Panc1 (cell line): Measurements from ENCODE around the gene IRX5. TPM values are rescaled to one million over a fixed set of nuclear protein-coding genes. Genes with fewer than 3 reads are reported as not detected.

Experiments used
- ATAC-seq: fragments of 200-7000 bp; cut with Tn5 transposase; 2 replicates; pipeline ENCODE4 v1.9.1; 2020; ENCODE audit warnings: mild to moderate bottlenecking, moderate library complexity
- BruUV-seq: library from RNA; stranded (reverse); fragments of 400-500 nt; replicated peaks from 2 replicates; lab custom pipeline; 2021; lab: Mats Ljungman, UMichigan
- CTCF ChIA-PET: fragments of 300-600 bp; sonication (Branson Sonifier 250); formaldehyde crosslinking; loops from one replicate; lab custom pipeline; 2022; ENCODE audit warnings: antibody characterized with exemption; lab: Charles Lee
- POLR2A ChIA-PET: fragments of 300-600 bp; sonication (Branson Sonifier 250); formaldehyde crosslinking; loops from one replicate; lab custom pipeline; 2022; ENCODE audit warnings: antibody characterized with exemption; lab: Charles Lee
- DNase-seq: peaks from one replicate; pipeline ENCODE4 v3.0.0-alpha.2; 2010; ENCODE audit warnings: low read depth, low spot score
- H3K27ac ChIP-seq: 2 replicates; pipeline ENCODE4 v1.5.1; 2011; ENCODE audit warnings: mild to moderate bottlenecking, low read length, inconsistent platforms
- H3K27me3 ChIP-seq: fragments of 200-500 bp; sonication (Bioruptor generic); 2 replicates; pipeline ENCODE4 v1.6.0; 2014; ENCODE audit warnings: low read length, inconsistent platforms; ENCODE audit not compliant: control insufficient read depth, insufficient read depth
- H3K36me3 ChIP-seq: fragments of 200-500 bp; sonication (Bioruptor generic); 2 replicates; pipeline ENCODE4 v1.5.1; 2014; ENCODE audit warnings: inconsistent platforms, mild to moderate bottlenecking, low read length, moderate library complexity; ENCODE audit not compliant: control insufficient read depth, insufficient read depth
- H3K4me1 ChIP-seq: 2 replicates; pipeline ENCODE4 v1.5.1; 2011; ENCODE audit warnings: inconsistent platforms, mild to moderate bottlenecking, low read length, moderate library complexity; ENCODE audit not compliant: control insufficient read depth, insufficient read depth
- H3K4me3 ChIP-seq, 2 experiments: 2 replicates each; pipeline ENCODE4 v1.5.1; 2011 to 2012; ENCODE audit warnings: low read depth in 2 of 2, low read length in 2 of 2, mild to moderate bottlenecking in 2 of 2, inconsistent platforms in 1 of 2, moderate library complexity in 1 of 2
- H3K9me3 ChIP-seq: fragments of 200-500 bp; sonication (Bioruptor generic); 2 replicates; pipeline ENCODE4 v1.5.1; 2014; ENCODE audit warnings: low read depth, mild to moderate bottlenecking, inconsistent platforms, low read length, moderate library complexity; ENCODE audit not compliant: control insufficient read depth, insufficient read depth
- CTCF ChIP-seq: fragments of 450-650 bp; IDR thresholded peaks from 2 replicates; pipeline ENCODE4 v1.5.1; 2017; ENCODE audit warnings: mild to moderate bottlenecking
- POLR2AphosphoS5 ChIP-seq: IDR thresholded peaks from 2 replicates; pipeline ENCODE4 v1.6.1; 2012; ENCODE audit warnings: mild to moderate bottlenecking, low read depth, low read length, moderate library complexity
- REST ChIP-seq, 2 experiments: IDR thresholded peaks; 2 replicates each; pipeline ENCODE4 v1.6.1; 2011 to 2012; ENCODE audit warnings: low read depth in 2 of 2, control low read depth in 1 of 2, low read length in 1 of 2, mild to moderate bottlenecking in 1 of 2, moderate library complexity in 1 of 2; ENCODE audit not compliant: insufficient read depth in 1 of 2
- SIN3A ChIP-seq: IDR thresholded peaks from 2 replicates; pipeline ENCODE4 v1.6.1; 2012; ENCODE audit warnings: low read depth, mild to moderate bottlenecking, low read length, moderate library complexity, borderline replicate concordance; ENCODE audit not compliant: insufficient read depth
- TCF7L2 ChIP-seq: IDR thresholded peaks from 2 replicates; pipeline ENCODE4 v1.6.1; 2011; ENCODE audit warnings: mild to moderate bottlenecking, low read depth, low read length, inconsistent platforms
- in situ Hi-C: cut with HindIII; loops from 2 replicates; pipeline ENCODE4 v1.10.0; 2016; ENCODE audit warnings: low sequenced_read_pairs, low pct_unique_long_range_greater_than_20kb
- intact Hi-C: fragments of 100-400 bp; cut with micrococcal nuclease; formaldehyde crosslinking; loops from one replicate; pipeline ENCODE4 v1.10.0; 2022; ENCODE audit not compliant: unreplicated experiment
- total RNA-seq: library from RNA; stranded (reverse); gene quantifications from one replicate; pipeline ENCODE4 v1.2.1, GENCODE V29; 2021; ENCODE audit not compliant: unreplicated experiment

IRX5 gene
- total RNA-seq, 1 experiment from 2014 or later, result 2.7 TPM

GRCh38 chr16:54980821-54981220 lies 50.2 kb downstream of the IRX5 start:
- CTCF ChIA-PET, result no interaction called here

More at GRCh38 chr16:54980821-54981220, 50.2 kb downstream of the IRX5 start:
- TF ChIP-seq CTCF (no peak), SIN3A (no peak), POLR2AphosphoS5 (no peak), TCF7L2 (no peak), REST (IDR thresholded peaks at IDR 0.05; ENCODE audit: insufficient read depth in 1 of 2, low read depth in 2 of 2, low read length in 1 of 2) (no peak)
- intact Hi-C loops (no loop called here), in situ Hi-C loops (no loop called here)
- Histone ChIP-seq H3K27ac (no peak overlapping the region), H3K36me3 (no peaks in the 10 kb centered on the region), H3K9me3 (no peaks in the 10 kb centered on the region), H3K4me1 (no peaks in the 10 kb centered on the region), H3K27me3 (no peaks in the 10 kb centered on the region), H3K4me3 (no peak overlapping the region)
- POLR2A ChIA-PET, result no interaction called here
- ATAC-seq (no peak), DNase-seq (no peak)
- no TSS peak for BruUV-seq
